PC-3 (cell line): ENCODE measurements around the gene CCDC69. TPM values are rescaled to one million over a fixed set of nuclear protein-coding genes. Genes with fewer than 3 reads are reported as not detected.

Experiments used
- ATAC-seq: fragments of 200-7000 bp; cut with Tn5 transposase; 2 replicates; pipeline ENCODE4 v1.9.1; 2020; ENCODE audit warnings: mild to moderate bottlenecking, moderate library complexity
- BruUV-seq: library from RNA; stranded (reverse); fragments of 400-500 nt; replicated peaks from 2 replicates; lab custom pipeline; 2021; lab: Mats Ljungman, UMichigan
- CTCF ChIA-PET: fragments of 300-600 bp; sonication (Branson Sonifier 250); formaldehyde crosslinking; loops from one replicate; lab custom pipeline; 2022; ENCODE audit warnings: antibody characterized with exemption; lab: Charles Lee
- POLR2A ChIA-PET: fragments of 300-600 bp; sonication (Branson Sonifier 250); formaldehyde crosslinking; loops from one replicate; lab custom pipeline; 2022; ENCODE audit warnings: antibody characterized with exemption; ENCODE audit not compliant: unreplicated experiment; lab: Charles Lee
- DNase-seq: peaks from one replicate; pipeline ENCODE4 v3.0.0-alpha.2; 2015
- H2AFZ ChIP-seq: fragments of 300-600 bp; sonication (generic); 2 replicates; pipeline ENCODE4 v1.6.0; 2016; ENCODE audit warnings: antibody characterized with exemption, low read length
- H3F3A ChIP-seq: fragments of 300-600 bp; sonication (generic); one replicate; pipeline ENCODE4 v1.6.0; 2017; ENCODE audit warnings: antibody characterized with exemption, low read length, control low read depth, mild to moderate bottlenecking; ENCODE audit not compliant: unreplicated experiment
- H3K27ac ChIP-seq: fragments of 300-600 bp; sonication (generic); 2 replicates; pipeline ENCODE4 v1.5.1; 2016; ENCODE audit warnings: mild to moderate bottlenecking, low read length
- H3K27me3 ChIP-seq: fragments of 300-600 bp; sonication (generic); 2 replicates; pipeline ENCODE4 v1.6.1; 2016; ENCODE audit warnings: low read length, mixed read lengths
- H3K36me3 ChIP-seq: fragments of 300-600 bp; sonication (generic); 2 replicates; pipeline ENCODE4 v1.6.1; 2016; ENCODE audit warnings: low read depth, mixed run types, low read length, mixed read lengths
- H3K4me1 ChIP-seq: fragments of 300-600 bp; sonication (generic); 2 replicates; pipeline ENCODE4 v1.5.1; 2016; ENCODE audit warnings: low read length; ENCODE audit not compliant: insufficient read depth
- H3K4me2 ChIP-seq: fragments of 300-600 bp; sonication (generic); 2 replicates; pipeline ENCODE4 v1.6.0; 2016; ENCODE audit warnings: low read length
- H3K4me3 ChIP-seq: fragments of 300-600 bp; sonication (generic); 2 replicates; pipeline ENCODE4 v1.5.1; 2016; ENCODE audit warnings: mild to moderate bottlenecking, low read length, mixed read lengths
- H3K79me2 ChIP-seq: fragments of 300-600 bp; sonication (generic); 2 replicates; pipeline ENCODE4 v1.6.1; 2017; ENCODE audit warnings: low read length, mixed read lengths
- H3K9ac ChIP-seq: fragments of 300-600 bp; sonication (generic); 2 replicates; pipeline ENCODE4 v1.6.0; 2016; ENCODE audit warnings: mild to moderate bottlenecking, low read length
- H3K9me2 ChIP-seq: fragments of 300-600 bp; sonication (generic); replicated peaks from 2 replicates; pipeline ENCODE4 v1.6.1; 2016; ENCODE audit warnings: mixed run types, low read length, mixed read lengths
- H3K9me3 ChIP-seq: fragments of 300-600 bp; sonication (generic); 2 replicates; pipeline ENCODE4 v1.6.1; 2016; ENCODE audit warnings: low read length, mixed read lengths
- H4K20me1 ChIP-seq: fragments of 300-600 bp; sonication (generic); 2 replicates; pipeline ENCODE4 v1.6.1; 2016; ENCODE audit warnings: low read length, mixed read lengths
- EZH2 ChIP-seq: fragments of 300-600 bp; sonication (generic); IDR thresholded peaks from one replicate; pipeline ENCODE4 v1.6.1; 2017; ENCODE audit warnings: antibody characterized with exemption, mild to moderate bottlenecking, low read length; ENCODE audit not compliant: unreplicated experiment
- EZH2phosphoT487 ChIP-seq: fragments of 300-600 bp; sonication (generic); IDR thresholded peaks from 2 replicates; pipeline ENCODE4 v1.6.1; 2018; ENCODE audit warnings: mild to moderate bottlenecking, antibody characterized with exemption, low read length, borderline replicate concordance
- intact Hi-C: fragments of 100-400 bp; cut with micrococcal nuclease; formaldehyde crosslinking; loops from 2 replicates; pipeline ENCODE4 v1.9.0; 2023
- total RNA-seq: library from RNA; depleted of rRNA; stranded (reverse); fragments of >200 nt; gene quantifications from 2 replicates; pipeline ENCODE4 v1.2.3, GENCODE V29; 2014
- TF ChIP-seq, protein P1 (sequence below): fragments of 300-600 bp; sonication (generic); conservative IDR thresholded peaks from 2 replicates; pipeline ENCODE4 v1.5.1; 2017; ENCODE audit warnings: antibody characterized with exemption, low read depth, mild to moderate bottlenecking, low read length

The CCDC69 gene
- total RNA-seq, 1 experiment from 2014 or later = 26.4 TPM

DNA sequence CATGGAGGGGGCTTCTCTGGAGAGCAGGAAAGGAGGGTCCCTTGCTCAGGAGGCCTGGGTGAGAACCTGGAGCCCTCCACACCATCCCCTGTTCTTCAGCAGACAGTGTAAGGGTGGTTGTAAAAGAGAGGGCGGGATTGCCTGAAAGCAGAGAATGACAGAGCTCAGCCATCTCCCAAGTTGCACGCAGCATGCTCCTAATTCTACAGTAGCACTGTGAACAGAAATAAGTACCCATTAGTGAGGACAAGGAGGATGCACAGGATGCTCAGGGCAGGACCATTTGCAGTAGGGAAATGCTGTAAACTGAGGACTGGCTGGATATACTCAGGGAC is 8.4 kb downstream of the CCDC69 start:
- ChIA-PET POLR2A (no interaction called here), CTCF (interaction anchor here (0.5 kb wide), 1 partner anchor 232 kb away, joined by 3 read pairs; the partner anchor contains the start of gene SLC36A1)
- TF ChIP-seq EZH2phosphoT487 = no peak
- no peak for TF ChIP-seq EZH2
- TF ChIP-seq, protein P1, sequence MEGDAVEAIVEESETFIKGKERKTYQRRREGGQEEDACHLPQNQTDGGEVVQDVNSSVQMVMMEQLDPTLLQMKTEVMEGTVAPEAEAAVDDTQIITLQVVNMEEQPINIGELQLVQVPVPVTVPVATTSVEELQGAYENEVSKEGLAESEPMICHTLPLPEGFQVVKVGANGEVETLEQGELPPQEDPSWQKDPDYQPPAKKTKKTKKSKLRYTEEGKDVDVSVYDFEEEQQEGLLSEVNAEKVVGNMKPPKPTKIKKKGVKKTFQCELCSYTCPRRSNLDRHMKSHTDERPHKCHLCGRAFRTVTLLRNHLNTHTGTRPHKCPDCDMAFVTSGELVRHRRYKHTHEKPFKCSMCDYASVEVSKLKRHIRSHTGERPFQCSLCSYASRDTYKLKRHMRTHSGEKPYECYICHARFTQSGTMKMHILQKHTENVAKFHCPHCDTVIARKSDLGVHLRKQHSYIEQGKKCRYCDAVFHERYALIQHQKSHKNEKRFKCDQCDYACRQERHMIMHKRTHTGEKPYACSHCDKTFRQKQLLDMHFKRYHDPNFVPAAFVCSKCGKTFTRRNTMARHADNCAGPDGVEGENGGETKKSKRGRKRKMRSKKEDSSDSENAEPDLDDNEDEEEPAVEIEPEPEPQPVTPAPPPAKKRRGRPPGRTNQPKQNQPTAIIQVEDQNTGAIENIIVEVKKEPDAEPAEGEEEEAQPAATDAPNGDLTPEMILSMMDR = no peak

DNA sequence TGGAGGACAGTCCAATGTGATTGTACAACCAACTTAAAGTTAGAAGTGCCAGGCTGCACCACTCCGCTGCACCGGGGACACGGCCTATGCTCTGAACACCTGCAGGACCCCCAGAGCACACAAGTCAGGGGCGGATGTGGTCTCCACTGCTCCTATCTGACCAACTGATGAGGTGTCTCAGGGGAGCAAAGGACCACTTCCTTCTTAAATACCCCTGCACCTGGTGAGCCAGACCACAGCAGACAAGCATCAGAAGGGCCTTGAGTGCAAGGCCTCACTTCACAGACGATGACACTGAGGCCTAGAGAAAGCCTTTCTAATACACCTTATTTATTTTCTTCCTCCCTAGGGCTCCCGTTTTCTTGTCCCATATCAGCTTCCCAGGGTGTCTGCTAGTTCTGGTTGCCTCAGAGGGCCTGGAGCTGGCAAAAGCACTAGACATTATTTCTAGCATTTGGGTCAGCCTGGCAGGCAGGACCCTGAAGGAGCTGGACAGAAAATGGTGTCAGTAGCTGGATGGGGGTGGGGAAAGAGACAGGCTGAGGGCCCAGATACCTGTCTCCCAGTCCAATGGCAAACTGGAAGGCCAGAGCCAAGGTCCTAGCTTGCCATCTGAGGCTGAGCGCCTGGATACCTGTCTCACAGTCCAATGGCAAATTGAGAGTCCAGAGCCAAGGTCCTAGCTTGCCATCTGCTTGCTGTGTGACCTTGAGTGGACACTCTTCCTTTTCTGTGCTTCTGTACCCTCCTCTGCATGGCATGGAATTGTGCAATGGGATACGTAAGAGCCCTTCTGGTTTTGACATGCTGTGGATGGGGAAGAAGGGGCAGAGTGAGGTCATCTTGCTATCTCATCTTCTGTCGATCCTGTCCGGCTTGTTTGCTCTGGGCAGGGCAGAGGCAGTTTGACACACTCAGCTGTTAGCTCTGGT is 9.0 kb downstream of the CCDC69 start:
- H3K4me2 ChIP-seq = no peak overlapping the region
- no TSS peak for BruUV-seq
- DNase-seq (no peak), ATAC-seq (no peak)
- no peaks in the 10 kb centered on the region for H3K27me3 ChIP-seq
- ChIA-PET POLR2A (no interaction called here), CTCF (interaction anchor here (0.5 kb wide), 1 partner anchor 232 kb away, joined by 3 read pairs; the partner anchor contains the start of gene SLC36A1)
- H3K9me3 ChIP-seq = no peaks in the 10 kb centered on the region
- no peaks in the 10 kb centered on the region for H3K79me2 ChIP-seq
- no peak overlapping the region for H3K9ac ChIP-seq
- H4K20me1 ChIP-seq = no peaks in the 10 kb centered on the region
- no peak overlapping the region for H3K27ac ChIP-seq
- no peaks in the 10 kb centered on the region for H3K9me2 ChIP-seq
- no peak overlapping the region for H2AFZ ChIP-seq
- TF ChIP-seq, protein P1 = no peak
- TF ChIP-seq EZH2 = no peak
- no peak for TF ChIP-seq EZH2phosphoT487
- H3K36me3 ChIP-seq = no peaks in the 10 kb centered on the region
- no peaks in the 10 kb centered on the region for H3F3A ChIP-seq
- intact Hi-C loops = no loop called here
- H3K4me1 ChIP-seq = peaks cover 37% of the 10 kb centered on the region
- H3K4me3 ChIP-seq = no peak overlapping the region

More for the DNA sequence above, 8.4 kb downstream of the CCDC69 start:
- intact Hi-C loops = no loop called here
- no peak for DNase-seq
- Histone ChIP-seq H3K9me3 (no peaks in the 10 kb centered on the region), H4K20me1 (no peaks in the 10 kb centered on the region), H3K4me3 (no peak overlapping the region), H3K9me2 (no peaks in the 10 kb centered on the region), H3K27me3 (no peaks in the 10 kb centered on the region), H3K79me2 (no peaks in the 10 kb centered on the region), H3K4me2 (no peak overlapping the region), H2AFZ (no peak overlapping the region), H3K27ac (no peak overlapping the region), H3F3A (no peaks in the 10 kb centered on the region), H3K9ac (no peak overlapping the region), H3K4me1 (peaks cover 37% of the 10 kb centered on the region), H3K36me3 (no peaks in the 10 kb centered on the region)
- no peak for ATAC-seq
- no TSS peak for BruUV-seq
